Peyer's patch (tissue), 4 donors: Measurements from ENCODE around the gene GPR132. TPM values are rescaled to one million over a fixed set of nuclear protein-coding genes. Genes with fewer than 3 reads are reported as not detected.
A peak's percentile ranks its signal among the peaks of the same experiment; 100 is the strongest.

Source experiments
- DNase-seq, 3 donors: peaks; one replicate each; pipeline ENCODE4 v3.0.0-alpha.2; 2017 to 2019
- H3K27ac ChIP-seq, 4 donors: fragments of 200-600 bp; sonication (generic); one replicate each; pipeline ENCODE4 v1.5.1; 2016 to 2019
- H3K27me3 ChIP-seq, 2 donors: fragments of 200-600 bp; sonication (generic); one replicate each; pipeline ENCODE4 v1.5.1; 2019
- H3K36me3 ChIP-seq, 3 donors: fragments of 200-600 bp; sonication (generic); one replicate each; pipeline ENCODE4 v1.5.1; 2016 to 2019
- H3K4me1 ChIP-seq, 4 donors: fragments of 200-600 bp; sonication (generic); one replicate each; pipeline ENCODE4 v1.5.1; 2016 to 2019
- H3K4me3 ChIP-seq, 4 donors: fragments of 200-600 bp; sonication (generic); 1 replicate in 3 of 4; 2 replicates in 1 of 4; pipeline ENCODE4 v1.5.1; 2016 to 2019; ENCODE audit warnings: mild to moderate bottlenecking in 1 of 4
- H3K9me3 ChIP-seq, 4 donors: fragments of 200-600 bp; sonication (generic); one replicate each; pipeline ENCODE4 v1.5.1; 2016 to 2019; ENCODE audit warnings: mild to moderate bottlenecking in 1 of 4
- POLR2A ChIP-seq, 2 donors: fragments of 450-650 bp; IDR thresholded peaks; one replicate each; pipeline ENCODE4 v1.5.1; 2017; ENCODE audit warnings: antibody characterized with exemption in 2 of 2, mild to moderate bottlenecking in 2 of 2, moderate library complexity in 2 of 2
- total RNA-seq, 4 donors: library from RNA; depleted of rRNA; stranded (reverse); fragments of >200 nt; gene quantifications; one replicate each; pipeline ENCODE4 v1.1.0, GENCODE V29; 2016
- TF ChIP-seq, protein P1 (sequence below), 6 experiments: fragments of 450-650 bp in 4 of 6; fragments of 200-600 bp in 2 of 6; sonication (generic) in 1 of 6; IDR thresholded peaks; one replicate each; pipeline ENCODE4 v1.5.1; 2017 to 2019; ENCODE audit warnings: antibody characterized with exemption in 6 of 6, mild to moderate bottlenecking in 3 of 6, moderate library complexity in 1 of 6

Gene GPR132
- total RNA-seq, 4 donors from 2014 or later: 1.5 to 29.7 (median 4.2) TPM

GRCh38 chr14:105072381-105072861 is 7.2 kb upstream of the GPR132 start:
- no peaks in the 10 kb centered on the region for H3K27me3 ChIP-seq
- DNase-seq: peak in 1 of 3 donors; percentile 43

GRCh38 chr14:105071942-105072341 is 6.7 kb upstream of the GPR132 start:
- no peak for DNase-seq
- peaks cover 0 to 27% (median 19%) of the 10 kb centered on the region in 4 donors for H3K4me1 ChIP-seq

More at GRCh38 chr14:105072381-105072861, 7.2 kb upstream of the GPR132 start:
- Histone ChIP-seq H3K4me3 (no peak overlapping the region), H3K4me1 (peaks cover 0 to 25% (median 16%) of the 10 kb centered on the region in 4 donors), H3K27ac (no peak overlapping the region), H3K36me3 (no peaks in the 10 kb centered on the region), H3K9me3 (no peaks in the 10 kb centered on the region)
- no peak for TF ChIP-seq POLR2A (IDR thresholded peaks at IDR 0.05)
- TF ChIP-seq, protein P1, sequence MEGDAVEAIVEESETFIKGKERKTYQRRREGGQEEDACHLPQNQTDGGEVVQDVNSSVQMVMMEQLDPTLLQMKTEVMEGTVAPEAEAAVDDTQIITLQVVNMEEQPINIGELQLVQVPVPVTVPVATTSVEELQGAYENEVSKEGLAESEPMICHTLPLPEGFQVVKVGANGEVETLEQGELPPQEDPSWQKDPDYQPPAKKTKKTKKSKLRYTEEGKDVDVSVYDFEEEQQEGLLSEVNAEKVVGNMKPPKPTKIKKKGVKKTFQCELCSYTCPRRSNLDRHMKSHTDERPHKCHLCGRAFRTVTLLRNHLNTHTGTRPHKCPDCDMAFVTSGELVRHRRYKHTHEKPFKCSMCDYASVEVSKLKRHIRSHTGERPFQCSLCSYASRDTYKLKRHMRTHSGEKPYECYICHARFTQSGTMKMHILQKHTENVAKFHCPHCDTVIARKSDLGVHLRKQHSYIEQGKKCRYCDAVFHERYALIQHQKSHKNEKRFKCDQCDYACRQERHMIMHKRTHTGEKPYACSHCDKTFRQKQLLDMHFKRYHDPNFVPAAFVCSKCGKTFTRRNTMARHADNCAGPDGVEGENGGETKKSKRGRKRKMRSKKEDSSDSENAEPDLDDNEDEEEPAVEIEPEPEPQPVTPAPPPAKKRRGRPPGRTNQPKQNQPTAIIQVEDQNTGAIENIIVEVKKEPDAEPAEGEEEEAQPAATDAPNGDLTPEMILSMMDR (IDR thresholded peaks at IDR 0.05): no peak

DNA sequence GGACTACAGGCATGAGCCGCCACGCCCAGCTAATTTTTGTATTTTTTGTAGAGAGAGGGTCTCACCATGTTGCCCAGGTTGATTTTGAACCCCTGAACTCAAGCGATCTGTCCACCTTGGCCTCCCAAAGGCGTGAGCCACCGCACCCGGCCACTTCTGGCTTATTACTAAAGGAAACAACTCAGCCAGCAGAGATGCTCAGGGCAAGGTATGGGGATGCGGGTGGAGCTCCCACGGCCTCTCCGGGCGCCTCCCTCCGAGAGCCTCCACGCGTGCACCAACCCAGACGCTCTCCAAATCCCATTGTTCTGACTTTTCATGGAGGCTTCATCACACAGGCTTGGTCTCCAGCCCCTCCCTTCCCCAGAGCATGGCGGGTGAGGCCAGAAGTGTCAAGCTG is 6.1 kb upstream of the GPR132 start:
- Histone ChIP-seq H3K4me3 (no peak overlapping the region), H3K4me1 (peaks cover 0 to 27% (median 21%) of the 10 kb centered on the region in 4 donors), H3K27me3 (no peaks in the 10 kb centered on the region), H3K27ac (peak overlapping the region in 1 of 4 donors; percentile 95), H3K9me3 (no peaks in the 10 kb centered on the region), H3K36me3 (no peaks in the 10 kb centered on the region)
- DNase-seq: no peak
- no peak for TF ChIP-seq POLR2A (IDR thresholded peaks at IDR 0.05)

More at GRCh38 chr14:105071942-105072341, 6.7 kb upstream of the GPR132 start:
- Histone ChIP-seq H3K9me3 (no peaks in the 10 kb centered on the region), H3K27me3 (no peaks in the 10 kb centered on the region), H3K27ac (no peak overlapping the region), H3K4me3 (no peak overlapping the region), H3K36me3 (no peaks in the 10 kb centered on the region)
- TF ChIP-seq, protein P1 (IDR thresholded peaks at IDR 0.05): no peak
- TF ChIP-seq POLR2A (IDR thresholded peaks at IDR 0.05): no peak

DNA sequence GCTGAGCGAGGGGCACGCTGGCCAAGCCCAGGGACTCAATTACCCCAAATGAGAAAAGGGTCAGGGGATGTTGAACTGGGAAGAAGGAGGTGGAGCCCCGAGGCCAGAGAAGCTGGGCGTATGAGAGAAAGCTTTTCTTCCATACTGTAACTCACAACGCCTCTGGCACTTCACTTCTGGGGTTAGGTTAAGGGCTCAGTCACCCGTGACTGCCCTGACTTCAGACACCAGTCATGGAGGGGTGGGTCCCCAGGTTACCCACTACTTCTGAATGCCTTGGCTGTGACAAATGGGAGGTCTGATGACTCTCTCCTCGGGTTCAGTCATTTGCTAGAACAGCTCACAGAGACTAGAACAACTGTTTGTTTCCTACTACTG is 5.5 kb upstream of the GPR132 start:
- DNase-seq: no peak
- no peaks in the 10 kb centered on the region for H3K36me3 ChIP-seq
- H3K4me1 ChIP-seq: peaks cover 0 to 27% (median 23%) of the 10 kb centered on the region in 4 donors
- no peaks in the 10 kb centered on the region for H3K27me3 ChIP-seq
- H3K9me3 ChIP-seq: no peaks in the 10 kb centered on the region
- TF ChIP-seq POLR2A (IDR thresholded peaks at IDR 0.05): no peak
- TF ChIP-seq, protein P1 (IDR thresholded peaks at IDR 0.05): no peak
- no peak overlapping the region for H3K4me3 ChIP-seq
- peak overlapping the region; percentile 16 to 95 (median 35) for H3K27ac ChIP-seq

DNA sequence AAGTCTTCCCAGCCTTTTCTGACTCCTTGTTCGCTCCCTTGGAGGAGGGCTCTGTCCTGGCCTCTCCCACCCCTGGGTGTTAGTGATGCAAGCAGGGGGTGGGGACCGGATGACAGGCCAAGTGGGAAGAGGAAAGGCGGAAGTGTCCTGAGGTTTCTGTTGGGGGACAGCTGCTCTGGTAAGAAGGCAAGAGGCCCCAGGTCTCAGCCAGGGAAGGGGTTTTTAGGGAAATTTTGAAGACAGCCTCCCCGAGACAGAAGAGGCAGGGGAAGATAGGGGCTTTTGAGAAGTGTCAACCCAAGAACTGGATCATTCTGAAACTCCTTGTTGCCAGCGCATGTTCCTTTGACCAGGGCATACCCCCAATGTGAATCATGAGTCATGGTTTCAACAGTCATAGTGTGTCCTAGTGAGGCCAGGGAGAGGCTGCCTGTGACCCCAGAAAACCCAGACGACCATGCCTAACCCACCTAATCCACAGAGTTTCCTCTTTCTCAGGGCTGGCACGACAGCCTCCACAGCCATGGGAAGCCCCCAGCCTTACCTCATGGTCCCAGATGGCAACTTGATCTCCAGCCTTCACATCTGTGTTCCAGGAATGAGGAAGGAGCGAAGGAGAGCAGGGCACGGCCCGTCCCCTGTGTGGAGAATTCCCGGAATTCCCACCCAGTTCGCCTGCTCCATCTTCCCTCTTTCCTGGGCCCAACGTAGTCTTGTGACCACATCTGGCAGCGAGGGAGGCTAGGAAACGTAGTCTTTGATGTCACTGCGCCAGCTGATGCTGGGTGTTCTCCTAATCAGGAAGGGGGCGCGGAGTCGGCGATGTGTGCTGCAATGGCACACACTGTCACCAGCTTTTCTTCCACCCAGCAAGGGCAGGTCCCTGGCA is 4.9 kb upstream of the GPR132 start:
- Histone ChIP-seq H3K27me3 (no peaks in the 10 kb centered on the region), H3K4me3 (no peak overlapping the region), H3K4me1 (peaks cover 0 to 26% (median 22%) of the 10 kb centered on the region in 4 donors), H3K36me3 (no peaks in the 10 kb centered on the region), H3K27ac (peak overlapping the region; percentile 16 to 95 (median 35)), H3K9me3 (no peaks in the 10 kb centered on the region)
- TF ChIP-seq, protein P1 (IDR thresholded peaks at IDR 0.05): no peak
- TF ChIP-seq POLR2A (IDR thresholded peaks at IDR 0.05): no peak
- DNase-seq: peak; percentile 45 to 72 (median 68)

GRCh38 chr14:105069522-105069870 is 4.3 kb upstream of the GPR132 start:
- peak overlapping the region in 2 of 4 donors; percentile 51 to 95 for H3K27ac ChIP-seq
- no peaks in the 10 kb centered on the region for H3K9me3 ChIP-seq
- peaks cover 0 to 24% (median 22%) of the 10 kb centered on the region in 4 donors for H3K4me1 ChIP-seq
- DNase-seq: no peak
- no peaks in the 10 kb centered on the region for H3K27me3 ChIP-seq
- no peak overlapping the region for H3K4me3 ChIP-seq
- no peaks in the 10 kb centered on the region for H3K36me3 ChIP-seq
- TF ChIP-seq, protein P1 (IDR thresholded peaks at IDR 0.05): no peak
- TF ChIP-seq POLR2A (IDR thresholded peaks at IDR 0.05): no peak
